GM23338 (cell line): ENCODE data around the gene EVC. TPM values are rescaled to one million over a fixed set of nuclear protein-coding genes. Genes with fewer than 3 reads are reported as not detected.

Experiments used
- ATAC-seq: fragments of 200-7000 bp; cut with Tn5 transposase; 3 replicates; pipeline ENCODE4 v1.9.1; 2020
- DNase-seq: peaks from one replicate; pipeline ENCODE4 v3.0.0-alpha.2; 2015; ENCODE audit warnings: low spot score
- H2AFZ ChIP-seq: fragments of 200-600 bp; sonication (generic); 2 replicates; pipeline ENCODE4 v1.8.0; 2016; ENCODE audit warnings: antibody characterized with exemption, mild to moderate bottlenecking, moderate library complexity
- H3F3A ChIP-seq: fragments of 200-600 bp; sonication (generic); replicated peaks from 2 replicates; pipeline ENCODE4 v1.8.0; 2017; ENCODE audit warnings: antibody characterized with exemption, mixed run types, low read depth
- H3K27ac ChIP-seq: fragments of 200-600 bp; sonication (generic); 2 replicates; pipeline ENCODE4 v1.6.1; 2016; ENCODE audit warnings: low read depth
- H3K27me3 ChIP-seq: fragments of 200-600 bp; sonication (generic); 2 replicates; pipeline ENCODE4 v1.8.0; 2016; ENCODE audit warnings: mild to moderate bottlenecking, mixed run types, moderate library complexity; ENCODE audit not compliant: insufficient read depth
- H3K36me3 ChIP-seq: fragments of 200-600 bp; sonication (generic); 2 replicates; pipeline ENCODE4 v1.8.0; 2016; ENCODE audit warnings: mild to moderate bottlenecking; ENCODE audit not compliant: insufficient read depth
- H3K4me1 ChIP-seq: fragments of 200-600 bp; sonication (generic); 2 replicates; pipeline ENCODE4 v1.8.0; 2016; ENCODE audit warnings: mild to moderate bottlenecking, moderate library complexity; ENCODE audit not compliant: insufficient read depth
- H3K4me2 ChIP-seq: fragments of 200-600 bp; sonication (generic); 2 replicates; pipeline ENCODE4 v1.7.1; 2017; ENCODE audit warnings: mixed run types
- H3K4me3 ChIP-seq: fragments of 200-600 bp; sonication (generic); 2 replicates; pipeline ENCODE4 v1.6.1; 2016; ENCODE audit warnings: mixed run types
- H3K79me2 ChIP-seq: fragments of 200-600 bp; sonication (generic); replicated peaks from 2 replicates; pipeline ENCODE4 v1.8.0; 2017; ENCODE audit warnings: mild to moderate bottlenecking; ENCODE audit not compliant: insufficient read depth
- H3K9me2 ChIP-seq: fragments of 200-600 bp; sonication (generic); 2 replicates; pipeline ENCODE4 v1.8.0; 2017; ENCODE audit not compliant: insufficient read depth
- H4K20me1 ChIP-seq: fragments of 200-600 bp; sonication (generic); replicated peaks from 2 replicates; pipeline ENCODE4 v1.8.0; 2017; ENCODE audit warnings: mild to moderate bottlenecking; ENCODE audit not compliant: insufficient read depth
- H3K27ac Mint-ChIP-seq: 2 replicates; pipeline ENCODE4 v1.8.0; 2020; ENCODE audit warnings: inconsistent platforms, mild to moderate bottlenecking, moderate library complexity, mixed read lengths
- H3K27me3 Mint-ChIP-seq: 3 replicates; pipeline ENCODE4 v1.8.0; 2022; ENCODE audit warnings: low read depth, mild to moderate bottlenecking, moderate library complexity, mixed read lengths, inconsistent platforms; ENCODE audit not compliant: insufficient read depth, poor library complexity
- H3K36me3 Mint-ChIP-seq: 3 replicates; pipeline ENCODE4 v1.8.0; 2021; ENCODE audit warnings: low read depth, mild to moderate bottlenecking, inconsistent platforms, moderate library complexity, mixed read lengths
- H3K4me1 Mint-ChIP-seq: 3 replicates; pipeline ENCODE4 v1.8.0; 2020; ENCODE audit warnings: mild to moderate bottlenecking, inconsistent platforms, mixed read lengths
- H3K4me3 Mint-ChIP-seq: 3 replicates; pipeline ENCODE4 v1.8.0; 2021; ENCODE audit warnings: moderate library complexity, mild to moderate bottlenecking, inconsistent platforms, mixed read lengths
- H3K9me3 Mint-ChIP-seq: 3 replicates; pipeline ENCODE4 v1.8.0; 2020; ENCODE audit warnings: moderate library complexity, mild to moderate bottlenecking, inconsistent platforms, mixed read lengths
- CTCF ChIP-seq, 2 experiments: fragments of 200-600 bp in 1 of 2; sonication (generic) in 1 of 2; conservative IDR thresholded peaks; 2 replicates each; pipeline versions ENCODE4 v1.5.1 to v1.6.1; 2016 to 2017; ENCODE audit warnings: antibody characterized with exemption in 2 of 2, low read depth in 2 of 2, mild to moderate bottlenecking in 2 of 2, moderate library complexity in 1 of 2
- EZH2 ChIP-seq: fragments of 200-600 bp; sonication (generic); IDR thresholded peaks from one replicate; pipeline ENCODE4 v1.8.0; 2017; ENCODE audit warnings: antibody characterized with exemption, mild to moderate bottlenecking, low read depth; ENCODE audit not compliant: unreplicated experiment
- EZH2phosphoT487 ChIP-seq: fragments of 200-600 bp; sonication (generic); IDR thresholded peaks from one replicate; pipeline ENCODE4 v1.8.1; 2018; ENCODE audit warnings: antibody characterized with exemption; ENCODE audit not compliant: unreplicated experiment
- JUNB ChIP-seq: IDR thresholded peaks from one replicate; pipeline ENCODE4 v1.6.1; 2016; ENCODE audit warnings: antibody characterized with exemption; ENCODE audit not compliant: unreplicated experiment
- POLR2AphosphoS5 ChIP-seq: IDR thresholded peaks from 2 replicates; pipeline ENCODE4 v1.6.1; 2016; ENCODE audit warnings: antibody characterized with exemption, low read depth
- ZNF114 ChIP-seq: fragments of 250-450 bp; sonication (Bioruptor Pico); IDR thresholded peaks from 2 replicates; pipeline ENCODE4 v1.5.0; 2020; ENCODE audit warnings: mild to moderate bottlenecking, moderate library complexity
- ZNF331 ChIP-seq: fragments of 250-450 bp; sonication (Bioruptor Pico); IDR thresholded peaks from 2 replicates; pipeline ENCODE4 v1.5.0; 2020; ENCODE audit warnings: low read depth, mild to moderate bottlenecking, moderate library complexity
- ZNF462 ChIP-seq: fragments of 250-450 bp; sonication (Bioruptor Pico); IDR thresholded peaks from 2 replicates; pipeline ENCODE4 v1.5.0; 2020; ENCODE audit warnings: mild to moderate bottlenecking, moderate library complexity
- polyA plus RNA-seq: library from polyadenylated mRNA; unstranded; fragments of >200 nt; fragmentation: Nextera tagmentation; extraction: Ambion mirVana; gene quantifications from 2 replicates; pipeline ENCODE4 v1.2.1, GENCODE V29; 2016
- total RNA-seq: library from RNA; depleted of rRNA; stranded (reverse); fragments of >200 nt; shearing (Covaris generic); gene quantifications from 2 replicates; pipeline ENCODE4 v1.2.3, GENCODE V29; 2014

Gene EVC
- total and polyA plus RNA-seq, 2 experiments from 2014 or later: 1.7 to 12.8 TPM

- Histone ChIP-seq H3K4me1 (0 out of 2 replicates have a peak, but pooled peaks cover 3% of the 10 kb centered on the region), H3F3A (no peaks in the 10 kb centered on the region), H3K4me2 (no peak overlapping the region), H3K27ac (no peak overlapping the region), H3K4me3 (no peak overlapping the region), H3K27me3 (no peaks in the 10 kb centered on the region), H2AFZ (no peak overlapping the region), H3K79me2 (no peaks in the 10 kb centered on the region), H3K9me2 (no peaks in the 10 kb centered on the region), H4K20me1 (no peaks in the 10 kb centered on the region; the same call in 1 of the 2 replicates), H3K36me3 (no peaks in the 10 kb centered on the region)
- H3K9me3 Mint-ChIP-seq: no peaks in the 10 kb centered on the region
- ATAC-seq (peak; percentile 81), DNase-seq (peak; percentile 89)
- H3K4me3 Mint-ChIP-seq: no peak overlapping the region
- peaks cover 6% of the 10 kb centered on the region; the same call in 1 of the 3 replicates for H3K4me1 Mint-ChIP-seq
- no peak overlapping the region for H3K27ac Mint-ChIP-seq
- H3K27me3 Mint-ChIP-seq: peaks cover 13% of the 10 kb centered on the region
- TF ChIP-seq ZNF331 (no peak), CTCF (conservative IDR thresholded peaks at IDR 0.05; ENCODE audit: low read depth in 2 of 2) (peak; percentile 83 to 84)
- H3K36me3 Mint-ChIP-seq: peaks cover 52% of the 10 kb centered on the region
These were observed 101.7 kb downstream of the EVC start for GRCh38 chr4:5812506-5813229.

GRCh38 chr4:5813882-5814255 is 102.9 kb downstream of the EVC start:
- Mint-ChIP-seq H3K36me3 (peaks cover 60% of the 10 kb centered on the region), H3K27me3 (peaks cover 13% of the 10 kb centered on the region), H3K4me3 (no peak overlapping the region), H3K27ac (no peak overlapping the region), H3K4me1 (peaks cover 6% of the 10 kb centered on the region; the same call in 1 of the 3 replicates), H3K9me3 (no peaks in the 10 kb centered on the region)
- Histone ChIP-seq H3K79me2 (no peaks in the 10 kb centered on the region), H3K4me1 (0 out of 2 replicates have a peak, but pooled peaks cover 3% of the 10 kb centered on the region), H3K27ac (no peak overlapping the region), H3K4me3 (no peak overlapping the region), H3F3A (no peaks in the 10 kb centered on the region), H3K27me3 (no peaks in the 10 kb centered on the region), H3K4me2 (no peak overlapping the region), H2AFZ (no peak overlapping the region), H3K36me3 (no peaks in the 10 kb centered on the region), H4K20me1 (no peaks in the 10 kb centered on the region; the same call in 1 of the 2 replicates), H3K9me2 (no peaks in the 10 kb centered on the region)
- DNase-seq (no peak), ATAC-seq (no peak)
- TF ChIP-seq EZH2 (no peak), EZH2phosphoT487 (no peak), POLR2AphosphoS5 (no peak), ZNF331 (no peak)

GRCh38 chr4:5814421-5814820 is 103.4 kb downstream of the EVC start:
- H3K4me1 ChIP-seq: 0 out of 2 replicates have a peak, but pooled peaks cover 3% of the 10 kb centered on the region
- H3K79me2 ChIP-seq: no peaks in the 10 kb centered on the region
- no peaks in the 10 kb centered on the region for H3F3A ChIP-seq
- H2AFZ ChIP-seq: no peak overlapping the region
- Mint-ChIP-seq H3K27ac (no peak overlapping the region), H3K9me3 (no peaks in the 10 kb centered on the region), H3K27me3 (peaks cover 13% of the 10 kb centered on the region), H3K4me3 (no peak overlapping the region), H3K36me3 (peaks cover 62% of the 10 kb centered on the region), H3K4me1 (peaks cover 6% of the 10 kb centered on the region; the same call in 1 of the 3 replicates)
- H3K4me2 ChIP-seq: no peak overlapping the region
- no peak for TF ChIP-seq ZNF462 (CRISPR knock-in tag)
- TF ChIP-seq ZNF114 (CRISPR knock-in tag): no peak
- TF ChIP-seq JUNB: no peak
- no peaks in the 10 kb centered on the region for H3K9me2 ChIP-seq
- ATAC-seq (no peak), DNase-seq (no peak)
- H3K4me3 ChIP-seq: no peak overlapping the region
- H3K27me3 ChIP-seq: no peaks in the 10 kb centered on the region
- no peaks in the 10 kb centered on the region; the same call in 1 of the 2 replicates for H4K20me1 ChIP-seq
- 0 out of 2 replicates have a peak, but pooled peaks cover under 1% of the 10 kb centered on the region for H3K36me3 ChIP-seq
- no peak overlapping the region for H3K27ac ChIP-seq
